Activated CD8-positive, alpha-beta memory T cell treated with anti-CD3 and anti-CD28 coated beads for 1 hour (primary cell): ENCODE data around the gene PRSS22.

Experiments
- DNase-seq, 2 donors: peaks; one replicate each; pipeline ENCODE4 v3.0.0-alpha.2; 2020; ENCODE audit warnings: low read depth in 1 of 2; ENCODE audit errors: extremely low read depth in 1 of 2

PRSS22 gene

DNA sequence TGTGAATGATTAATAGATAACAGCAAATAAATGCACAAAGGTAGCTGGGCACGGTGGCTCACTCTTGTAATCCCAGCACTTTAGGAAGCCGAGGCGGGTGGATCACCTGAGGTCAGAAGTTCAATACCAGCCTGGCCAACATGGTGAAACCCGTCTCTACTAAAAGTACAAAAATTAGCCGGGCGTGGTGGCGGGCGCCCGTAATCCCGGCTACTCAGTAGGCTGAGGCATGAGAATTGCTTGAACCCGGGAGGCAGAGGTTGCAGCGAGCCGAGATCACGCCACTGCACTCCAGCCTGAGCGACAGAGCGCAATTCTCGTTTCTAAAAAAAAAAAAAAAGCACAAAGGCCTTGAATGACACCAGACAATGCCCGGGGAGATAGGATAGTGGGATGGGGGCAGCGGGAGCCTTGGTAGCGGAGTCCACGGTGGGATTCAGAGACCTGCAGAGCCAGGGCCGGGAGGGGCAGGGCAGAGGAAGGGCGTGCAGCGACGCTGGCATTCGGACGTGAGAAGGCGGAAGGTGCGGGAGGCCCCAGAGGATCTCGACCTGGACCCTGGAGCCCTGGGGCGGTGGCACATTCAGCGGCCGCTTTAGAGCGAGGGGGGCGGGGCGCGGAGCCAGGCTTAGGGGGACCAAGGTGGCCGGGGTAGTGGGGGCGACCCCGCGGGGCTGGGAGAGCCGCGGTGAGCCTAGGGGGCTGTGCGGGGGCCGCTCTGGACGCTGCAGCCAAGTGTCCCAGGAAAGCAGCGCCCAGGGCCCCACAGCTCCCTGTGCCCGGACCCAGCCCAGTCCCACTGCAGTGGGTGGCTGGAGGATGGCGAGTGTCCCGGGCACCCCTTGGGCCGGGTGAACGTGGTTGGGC lies 24.0 kb upstream of the PRSS22 start:
- no peak for DNase-seq

DNA sequence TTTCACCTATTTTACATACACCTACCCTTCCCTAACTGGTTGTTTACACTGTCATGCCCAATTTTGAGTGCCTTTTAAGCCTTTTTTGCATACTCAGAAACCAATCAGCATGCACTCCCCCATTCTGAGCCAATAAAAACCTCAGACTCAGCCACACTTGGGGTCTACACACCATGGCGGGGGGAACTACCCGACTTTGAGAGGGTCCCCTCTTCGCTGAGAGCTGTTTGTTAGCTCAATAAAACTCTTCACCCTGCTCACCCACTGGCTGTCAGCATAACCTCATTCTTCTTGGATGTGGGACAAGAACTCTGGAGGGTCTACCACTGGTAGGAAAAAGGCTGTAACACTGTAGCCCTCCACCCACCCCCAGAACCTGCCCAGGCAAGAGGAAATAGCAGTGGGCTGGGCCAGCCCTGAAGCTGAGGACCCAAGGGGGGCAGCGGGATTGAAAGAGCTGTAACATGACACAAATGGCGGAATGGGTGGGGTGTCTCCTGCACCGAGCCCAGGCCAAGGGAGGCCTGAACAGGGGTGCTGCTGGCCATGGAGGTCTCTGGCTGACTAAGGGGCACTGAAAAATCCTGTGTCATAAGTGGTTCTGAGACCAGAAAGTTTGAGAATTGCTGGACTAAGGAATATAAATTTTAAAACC lies 22.0 kb upstream of the PRSS22 start:
- no peak for DNase-seq

GRCh38 chr16:2874912-2875362 lies 17.0 kb upstream of the PRSS22 start:
- peak; percentile 35 to 48 for DNase-seq

DNA sequence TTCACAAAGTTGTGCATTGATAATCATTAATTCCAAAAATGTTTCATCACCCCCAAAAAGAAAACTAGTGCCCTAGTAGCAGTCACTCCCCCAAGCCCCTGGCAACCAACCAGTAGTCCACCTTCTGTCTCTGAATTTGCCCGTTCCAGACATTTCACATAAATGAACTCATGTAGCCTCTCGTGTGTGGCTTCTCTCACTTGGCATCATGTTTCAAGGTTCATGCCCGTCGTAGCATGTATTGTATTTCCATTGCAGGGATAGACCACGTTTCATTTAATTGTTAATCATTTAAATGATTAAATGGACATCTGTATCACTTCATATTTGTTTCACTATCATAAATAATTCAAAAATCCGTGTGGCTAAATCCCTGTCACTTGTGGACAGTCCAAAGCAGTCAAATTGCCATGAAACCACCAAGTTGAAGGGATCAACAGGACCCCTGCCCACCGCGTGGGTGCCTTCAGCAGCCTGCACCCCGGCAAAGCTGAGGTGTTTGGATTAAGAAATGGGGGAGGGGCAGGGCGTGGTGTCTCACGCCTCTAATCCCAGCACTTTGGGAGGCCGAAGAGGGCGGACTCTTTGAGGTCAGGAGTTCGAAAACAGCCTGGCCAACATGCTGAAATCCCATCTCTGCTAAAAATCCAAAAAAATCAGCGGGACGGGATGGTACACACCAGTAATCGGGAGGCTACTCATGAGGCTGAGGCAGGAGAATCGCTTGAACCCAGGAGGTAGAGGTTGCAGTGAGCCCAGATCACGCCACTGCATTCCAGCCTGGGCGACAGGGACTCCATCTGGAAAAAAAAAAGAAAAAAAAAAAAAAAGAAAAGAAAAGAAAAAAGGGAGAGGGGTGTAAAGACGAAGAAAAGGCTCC lies 16.3 kb upstream of the PRSS22 start:
- no peak for DNase-seq

DNA sequence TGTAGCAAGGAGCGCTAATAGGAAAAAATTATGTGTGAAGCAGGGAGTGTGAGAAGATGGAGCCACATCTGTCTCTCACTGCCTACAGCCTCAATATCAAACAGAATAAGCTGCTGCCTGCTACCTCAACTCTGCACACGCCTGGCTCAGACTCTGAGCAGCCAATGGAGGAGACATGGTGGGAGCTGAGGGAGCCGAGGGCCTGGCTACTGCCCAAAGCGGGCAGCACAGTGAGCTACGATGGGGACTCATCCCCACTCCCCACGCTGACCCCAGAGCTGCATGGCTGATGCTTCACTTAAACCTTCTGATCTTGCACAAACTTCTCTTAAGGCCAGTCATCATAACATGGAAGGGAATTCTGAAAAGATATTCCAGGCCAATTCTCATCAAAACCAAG lies 14.0 kb upstream of the PRSS22 start:
- DNase-seq, result no peak

- peak; percentile 87 to 88 for DNase-seq
These were observed 10.2 kb upstream of the PRSS22 start for GRCh38 chr16:2867987-2868789.

GRCh38 chr16:2867661-2867986 lies 9.7 kb upstream of the PRSS22 start:
- DNase-seq, result no peak

GRCh38 chr16:2866431-2866830 lies 8.5 kb upstream of the PRSS22 start:
- DNase-seq, result no peak

DNA sequence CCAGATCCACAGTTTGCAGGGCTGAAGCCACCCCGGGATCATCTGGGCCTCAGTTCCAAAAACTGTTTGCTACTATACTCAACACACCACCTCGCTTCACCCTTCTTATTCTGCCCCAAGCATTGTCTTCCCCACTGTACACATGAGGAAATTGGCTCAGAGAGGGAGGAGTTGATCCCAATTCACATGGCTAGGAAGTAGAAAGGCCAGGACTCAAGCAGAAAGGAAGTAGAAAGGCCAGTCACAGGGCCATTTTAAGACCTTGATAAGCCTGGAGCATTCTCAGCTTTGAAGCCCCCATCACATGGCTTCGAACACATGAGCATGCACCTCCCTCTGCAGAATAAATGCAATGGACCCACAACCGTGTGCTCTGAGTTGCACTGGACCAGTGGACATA lies 7.7 kb upstream of the PRSS22 start:
- DNase-seq, result no peak

GRCh38 chr16:2860826-2861567 lies 3.0 kb upstream of the PRSS22 start:
- DNase-seq, result no peak

- DNase-seq, result no peak
These were observed 1.8 kb upstream of the PRSS22 start for GRCh38 chr16:2859686-2860265.

- no peak for DNase-seq
These were observed 465 bp upstream of the PRSS22 start for GRCh38 chr16:2858245-2859025.

DNA sequence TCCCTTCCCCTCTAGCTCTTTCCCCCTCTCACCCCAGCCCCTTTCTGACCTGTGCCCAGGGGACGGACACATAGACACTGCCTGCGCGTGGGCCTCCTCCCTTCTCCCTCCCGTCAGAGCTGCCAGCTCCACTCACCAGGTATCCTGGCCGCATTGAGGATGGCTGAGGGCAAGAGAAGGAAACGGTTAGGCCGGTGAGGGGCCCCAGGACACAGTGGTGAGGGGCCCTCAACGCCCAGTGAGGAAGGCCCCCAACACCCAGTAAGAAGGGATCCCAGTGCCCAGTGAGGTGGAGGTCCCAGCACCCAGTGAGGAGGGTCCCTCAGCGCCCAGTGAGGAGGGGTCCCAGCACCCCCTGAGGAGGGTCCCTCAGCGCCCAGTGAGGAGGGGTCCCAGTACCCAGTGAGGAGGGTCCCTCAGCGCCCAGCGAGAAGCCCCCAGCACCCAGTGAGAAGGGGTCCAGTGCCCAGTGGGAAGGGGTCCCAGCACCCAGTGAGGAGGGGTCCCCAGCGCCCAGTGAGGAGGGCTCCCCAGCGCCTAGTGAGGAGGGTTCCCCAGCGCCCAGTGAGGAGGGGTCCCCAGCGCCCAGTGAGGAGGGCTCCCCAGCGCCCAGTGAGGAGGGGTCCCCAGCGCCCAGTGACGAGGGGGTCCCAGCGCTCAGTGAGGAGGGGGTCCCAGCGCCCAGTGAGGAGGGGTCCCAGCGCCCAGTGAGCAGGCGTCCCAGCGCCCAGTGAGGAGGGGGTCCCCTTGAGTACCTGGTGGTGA lies 1.1 kb downstream of the PRSS22 start:
- DNase-seq, result no peak

GRCh38 chr16:2856061-2856670 lies 1.8 kb downstream of the PRSS22 start:
- no peak for DNase-seq

DNA sequence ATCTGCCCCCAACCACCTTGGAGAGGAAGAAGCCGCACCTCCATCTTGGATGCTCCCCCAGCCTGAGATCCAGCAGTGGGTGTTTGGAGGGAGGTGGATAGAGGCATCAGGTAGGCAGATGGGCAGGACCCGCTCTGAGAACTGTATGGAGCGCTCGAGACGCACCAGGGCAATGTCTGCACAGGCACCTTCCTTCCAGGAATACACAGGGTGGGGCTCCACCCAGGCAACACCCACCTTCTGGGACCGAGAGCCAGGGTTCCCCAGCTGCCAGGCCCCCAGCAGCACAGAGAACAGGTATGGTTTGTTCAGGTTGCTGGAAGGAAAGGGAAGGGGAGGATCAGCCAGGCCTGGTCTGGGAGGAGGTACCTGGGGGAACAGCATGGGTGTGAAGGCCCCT lies 2.4 kb downstream of the PRSS22 start:
- no peak for DNase-seq

GRCh38 chr16:2854700-2855309 lies 3.2 kb downstream of the PRSS22 start:
- no peak for DNase-seq

GRCh38 chr16:2853531-2854073 lies 4.4 kb downstream of the PRSS22 start:
- no peak for DNase-seq
